K562 (cell line): Measurements from ENCODE around the gene ARHGEF26. TPM values are rescaled to one million over a fixed set of nuclear protein-coding genes. Genes with fewer than 3 reads are reported as not detected.

Source experiments
- polyA plus RNA-seq, 8 experiments: library from polyadenylated mRNA; depleted of rRNA in 4 of 8; stranded (reverse) in 5 of 8; unstranded in 3 of 8; fragments of >200 nt; fragmentation: Nextera tagmentation in 2 of 8; fragmentation: Illumina TruSeq in 1 of 8; extraction: Ambion mirVana in 2 of 8; extraction: Trizol in 1 of 8; gene quantifications; 2 replicates each; pipeline versions ENCODE4 v1.2.1 to v1.2.3, GENCODE V29; 2011 to 2014; ENCODE audit warnings: inconsistent platforms in 1 of 8, missing spikeins in 1 of 8
- total RNA-seq, 7 experiments: library from RNA; depleted of rRNA in 6 of 7; stranded (reverse); fragments of >200 nt in 6 of 7; fragmentation: Illumina TruSeq in 2 of 7; extraction: Trizol in 2 of 7; gene quantifications; 2 replicates each; pipeline versions ENCODE4 v1.2.1 to v1.2.3, GENCODE V29; 2011 to 2021; ENCODE audit warnings: low replicate concordance in 1 of 7

ARHGEF26 gene
- total and polyA plus RNA-seq, 9 of the 15 experiments (the other 6 are each of a cell fraction or from before 2014, with no cell fraction given), result 0.01 to 0.11 (median 0.04) TPM; not detected in 2

Other genes with a start within 250 kb of the ARHGEF26 start
- 46.2 and 49.0 TPM in 2 replicates for gene DHX36, start 203.1 kb downstream of the ARHGEF26 start, total RNA-seq (2014; rRNA removed)
- 57.6 and 78.9 TPM in 2 replicates for gene DHX36, start 203.1 kb downstream of the ARHGEF26 start, total RNA-seq (2014; rRNA removed; fragmentation: Illumina TruSeq; extraction: Trizol)
- gene DHX36, start 203.1 kb downstream of the ARHGEF26 start, total RNA-seq (2015; rRNA removed; fragmentation: Illumina TruSeq; extraction: Trizol), result 46.1 and 54.5 TPM in 2 replicates
- 66.2 and 73.7 TPM in 2 replicates for gene DHX36, start 203.1 kb downstream of the ARHGEF26 start, total RNA-seq (2021)
- gene DHX36, start 203.1 kb downstream of the ARHGEF26 start, polyA plus RNA-seq (2011; rRNA removed), result 84.2 and 98.7 TPM in 2 replicates
- gene DHX36, start 203.1 kb downstream of the ARHGEF26 start, polyA plus RNA-seq (2014; fragmentation: Illumina TruSeq; extraction: Trizol), result 72.9 and 73.2 TPM in 2 replicates
- 10 to 100 TPM; 44.3 to 56.1 TPM for gene DHX36, start 203.1 kb downstream of the ARHGEF26 start, polyA plus RNA-seq (2014; fragmentation: Nextera tagmentation; extraction: Ambion mirVana)
- gene DHX36, start 203.1 kb downstream of the ARHGEF26 start, polyA plus RNA-seq (2014; rRNA removed), result 45.4 and 57.0 TPM in 2 replicates